Measurements from ENCODE around the gene MFSD6. TPM values are rescaled to one million over a fixed set of nuclear protein-coding genes. Genes with fewer than 3 reads are reported as not detected.

MFSD6 gene
- total and polyA plus RNA-seq, 2 of the 8 experiments (the other 6 are each of a cell fraction or from before 2014, with no cell fraction given) = 1.8 to 5.1 TPM

- TF ChIP-seq SP2 (IDR thresholded peaks at IDR 0.05; ENCODE audit: low read length) (no peak), MAX (IDR thresholded peaks at IDR 0.05) (no peak), NANOG (IDR thresholded peaks at IDR 0.05; ENCODE audit: insufficient read depth, low read depth, low read length, poor library complexity, severe bottlenecking) (no peak), SP4 (IDR thresholded peaks at IDR 0.05; ENCODE audit: low read length) (no peak), GTF2F1 (IDR thresholded peaks at IDR 0.05; ENCODE audit: borderline replicate concordance, low read depth, low read length) (no peak), EGR1 (IDR thresholded peaks at IDR 0.05; ENCODE audit: borderline replicate concordance, low read depth, low read length) (no peak), JUN (IDR thresholded peaks at IDR 0.05; ENCODE audit: low read depth, low read length) (no peak), POU5F1 (IDR thresholded peaks at IDR 0.05; ENCODE audit: low read depth, low read length) (no peak)
Measured at GRCh38 chr2:190535121-190535439, 126.9 kb downstream of the MFSD6 start (continued).
